ENCODE results near the gene LMOD2. TPM values are rescaled to one million over a fixed set of nuclear protein-coding genes. Genes with fewer than 3 reads are reported as not detected.

Gene LMOD2
- total RNA-seq, 1 experiment from 2014 or later: not detected

DNA sequence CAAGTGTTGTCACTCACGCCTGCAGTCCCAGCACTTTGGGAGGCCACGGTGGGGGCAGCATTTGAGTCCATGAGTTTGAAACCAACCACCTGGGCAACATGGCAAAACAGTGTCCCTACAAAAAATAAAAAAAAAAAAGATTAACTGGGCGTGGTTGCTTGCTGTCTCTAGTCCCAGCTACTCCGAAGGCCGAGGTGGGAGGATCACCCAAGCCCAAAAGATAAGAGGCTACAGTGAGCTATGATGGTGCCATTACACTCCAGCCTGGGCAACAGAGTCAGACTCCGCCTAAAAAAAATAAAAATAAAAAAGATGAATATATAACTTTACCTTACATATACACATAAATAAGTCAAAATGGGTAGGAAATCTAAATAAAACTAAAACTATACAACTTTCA lies 2.5 kb upstream of the LMOD2 start:
- WGBS (ENCODE audit: extremely low coverage, insufficient read length, low lambda C conversion rate): no CpG with 5 or more reads among the region's 6 CpGs
- Mint-ChIP-seq H3K27ac (no peak overlapping the region), H3K9me3 (no peaks in the 10 kb centered on the region)

More for the DNA sequence above, 2.5 kb upstream of the LMOD2 start:
- Histone ChIP-seq H3K9ac (ENCODE audit: extremely low read depth, insufficient read length, low read length) (no peak overlapping the region), H2BK120ac (ENCODE audit: low read depth, low read length, poor library complexity, severe bottlenecking) (no peak overlapping the region), H3K9me3 (ENCODE audit: control insufficient read depth, low read depth, low read length) (no peaks in the 10 kb centered on the region), H4K91ac (ENCODE audit: insufficient read length, low read depth, low read length) (no peak overlapping the region), H3K4ac (ENCODE audit: low read depth, low read length) (no peak overlapping the region), H2BK5ac (ENCODE audit: insufficient read length, low read length) (no peak overlapping the region), H3K79me2 (ENCODE audit: insufficient read depth, low read length) (no peaks in the 10 kb centered on the region), H2BK20ac (ENCODE audit: low read depth, low read length, poor library complexity, severe bottlenecking) (no peak overlapping the region), H3K27me3 (ENCODE audit: insufficient read depth, low read length) (no peaks in the 10 kb centered on the region), H3K79me1 (ENCODE audit: insufficient read depth, low read depth, low read length, poor library complexity, severe bottlenecking) (no peaks in the 10 kb centered on the region), H3K18ac (ENCODE audit: insufficient read length, low read depth, low read length) (no peak overlapping the region), H2BK15ac (ENCODE audit: low read depth, low read length) (no peak overlapping the region), H2AFZ (ENCODE audit: low read length) (no peak overlapping the region), H3K14ac (ENCODE audit: insufficient read depth, low read length) (no peak overlapping the region), H3K4me1 (ENCODE audit: insufficient read depth, low read length) (no peaks in the 10 kb centered on the region), H4K5ac (ENCODE audit: insufficient read length, low read depth, low read length) (no peak overlapping the region), H3K23me2 (ENCODE audit: insufficient read length, low read depth, low read length, poor library complexity, severe bottlenecking) (no peaks in the 10 kb centered on the region), H3T11ph (ENCODE audit: low read length) (no peak overlapping the region), H4K20me1 (ENCODE audit: control insufficient read depth, insufficient read depth, insufficient read length) (no peaks in the 10 kb centered on the region), H3K4me2 (ENCODE audit: insufficient read depth, insufficient read length, low read length) (no peak overlapping the region), H3K23ac (ENCODE audit: insufficient read length, low read depth, low read length) (no peak overlapping the region), H2BK12ac (ENCODE audit: insufficient read length, low read depth, low read length) (no peak overlapping the region), H2AK5ac (ENCODE audit: insufficient read length, low read length) (no peak overlapping the region), H4K8ac (replicated peaks; ENCODE audit: insufficient read length, low read depth, low read length) (no peak overlapping the region), H3K27ac (ENCODE audit: insufficient read length, low read depth, low read length) (no peak overlapping the region), H3K56ac (ENCODE audit: insufficient read length, low read depth, low read length) (no peak overlapping the region)
- TF ChIP-seq, protein P1, sequence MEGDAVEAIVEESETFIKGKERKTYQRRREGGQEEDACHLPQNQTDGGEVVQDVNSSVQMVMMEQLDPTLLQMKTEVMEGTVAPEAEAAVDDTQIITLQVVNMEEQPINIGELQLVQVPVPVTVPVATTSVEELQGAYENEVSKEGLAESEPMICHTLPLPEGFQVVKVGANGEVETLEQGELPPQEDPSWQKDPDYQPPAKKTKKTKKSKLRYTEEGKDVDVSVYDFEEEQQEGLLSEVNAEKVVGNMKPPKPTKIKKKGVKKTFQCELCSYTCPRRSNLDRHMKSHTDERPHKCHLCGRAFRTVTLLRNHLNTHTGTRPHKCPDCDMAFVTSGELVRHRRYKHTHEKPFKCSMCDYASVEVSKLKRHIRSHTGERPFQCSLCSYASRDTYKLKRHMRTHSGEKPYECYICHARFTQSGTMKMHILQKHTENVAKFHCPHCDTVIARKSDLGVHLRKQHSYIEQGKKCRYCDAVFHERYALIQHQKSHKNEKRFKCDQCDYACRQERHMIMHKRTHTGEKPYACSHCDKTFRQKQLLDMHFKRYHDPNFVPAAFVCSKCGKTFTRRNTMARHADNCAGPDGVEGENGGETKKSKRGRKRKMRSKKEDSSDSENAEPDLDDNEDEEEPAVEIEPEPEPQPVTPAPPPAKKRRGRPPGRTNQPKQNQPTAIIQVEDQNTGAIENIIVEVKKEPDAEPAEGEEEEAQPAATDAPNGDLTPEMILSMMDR (conservative IDR thresholded peaks at IDR 0.05): no peak
- DNase-seq: no peak
- H3K4me3 Mint-ChIP-seq: no peak overlapping the region
- H3K4me1 Mint-ChIP-seq: peaks cover 0 to 9% of the 10 kb centered on the region in 2 experiments; a peak in 3 of 4 replicates
- no peaks in the 10 kb centered on the region for H3K27me3 Mint-ChIP-seq (ENCODE audit: low read depth)
- H3K36me3 Mint-ChIP-seq (ENCODE audit: insufficient read depth in 1 of 3, low read depth in 3 of 3): no peaks in the 10 kb centered on the region

Measured in H9 (cell line).